NCI-H2107 treated with DMSO at 0.1 percent for 48 hours (cell line): ENCODE measurements around the gene SLIT3.

Experiments
- DNase-seq: peaks from one replicate; lab custom pipeline; 2025; ENCODE audit not compliant: unreplicated experiment; lab: John Stamatoyannopoulos, UW

SLIT3 gene

DNA sequence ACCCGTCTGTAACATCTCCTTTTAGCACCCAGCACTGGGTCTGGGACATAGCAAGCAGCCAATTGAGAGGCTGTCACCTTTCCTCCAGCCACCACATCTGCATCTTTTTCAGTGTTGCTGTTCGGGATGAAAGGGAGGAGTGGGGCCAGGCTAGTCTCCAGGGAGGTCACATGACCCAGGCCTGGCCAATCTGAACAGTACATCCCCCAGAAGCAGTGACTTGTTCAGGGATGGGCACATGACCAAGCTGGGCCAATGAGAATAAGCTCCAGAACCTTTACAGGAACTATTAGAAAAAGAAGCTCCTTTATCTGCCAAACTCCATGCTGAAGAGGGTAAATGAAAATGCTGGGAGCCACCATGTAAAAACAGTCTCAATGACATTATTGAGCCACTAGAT is 359.0 kb downstream of the SLIT3 start:
- DNase-seq: no peak

GRCh38 chr5:168940712-168941111 is 360.2 kb downstream of the SLIT3 start:
- DNase-seq: no peak

- peak; percentile 49 for DNase-seq
Observed at GRCh38 chr5:168939887-168940544, 360.9 kb downstream of the SLIT3 start.

- no peak for DNase-seq
Observed at GRCh38 chr5:168939156-168939800, 361.7 kb downstream of the SLIT3 start.

DNA sequence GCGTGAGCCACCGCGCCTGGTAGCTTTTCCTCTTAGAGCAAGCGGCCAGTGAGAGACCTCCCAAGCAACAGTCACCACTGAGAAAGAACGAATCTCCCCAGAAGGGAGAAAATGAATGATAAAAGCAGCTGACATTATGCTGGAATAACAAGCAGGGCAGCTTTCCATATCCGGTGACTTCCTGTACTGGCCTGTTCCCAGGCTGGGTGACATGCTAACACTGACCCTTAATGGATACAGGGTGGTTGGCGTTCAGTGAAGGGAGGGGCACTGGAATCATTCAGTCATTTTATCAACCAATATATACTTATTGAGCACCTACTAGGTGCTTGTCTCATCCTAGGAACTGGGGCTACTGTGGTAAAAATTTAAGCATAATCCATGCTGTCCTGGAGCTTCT is 364.4 kb downstream of the SLIT3 start:
- DNase-seq: no peak

- DNase-seq: no peak
Observed at GRCh38 chr5:168935183-168935582, 365.8 kb downstream of the SLIT3 start.

DNA sequence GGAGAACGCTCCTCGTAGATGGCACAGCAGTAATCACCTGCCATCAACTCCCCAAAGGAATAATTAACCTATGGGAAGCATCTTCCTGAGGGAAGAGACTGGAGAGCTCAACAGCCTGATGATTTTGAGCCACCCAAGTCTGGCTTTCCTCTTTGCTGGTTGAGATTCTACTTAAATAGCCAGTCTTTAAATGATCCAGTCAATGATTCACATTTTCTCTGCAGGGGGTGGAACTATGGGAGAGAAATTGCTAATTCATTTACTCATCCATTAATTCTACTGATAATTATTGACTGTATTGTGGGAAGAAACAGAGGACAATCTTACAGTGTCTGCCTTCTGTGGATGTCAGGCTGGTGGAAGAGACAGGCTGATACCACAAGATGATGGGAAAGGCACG is 366.8 kb downstream of the SLIT3 start:
- DNase-seq: no peak

DNA sequence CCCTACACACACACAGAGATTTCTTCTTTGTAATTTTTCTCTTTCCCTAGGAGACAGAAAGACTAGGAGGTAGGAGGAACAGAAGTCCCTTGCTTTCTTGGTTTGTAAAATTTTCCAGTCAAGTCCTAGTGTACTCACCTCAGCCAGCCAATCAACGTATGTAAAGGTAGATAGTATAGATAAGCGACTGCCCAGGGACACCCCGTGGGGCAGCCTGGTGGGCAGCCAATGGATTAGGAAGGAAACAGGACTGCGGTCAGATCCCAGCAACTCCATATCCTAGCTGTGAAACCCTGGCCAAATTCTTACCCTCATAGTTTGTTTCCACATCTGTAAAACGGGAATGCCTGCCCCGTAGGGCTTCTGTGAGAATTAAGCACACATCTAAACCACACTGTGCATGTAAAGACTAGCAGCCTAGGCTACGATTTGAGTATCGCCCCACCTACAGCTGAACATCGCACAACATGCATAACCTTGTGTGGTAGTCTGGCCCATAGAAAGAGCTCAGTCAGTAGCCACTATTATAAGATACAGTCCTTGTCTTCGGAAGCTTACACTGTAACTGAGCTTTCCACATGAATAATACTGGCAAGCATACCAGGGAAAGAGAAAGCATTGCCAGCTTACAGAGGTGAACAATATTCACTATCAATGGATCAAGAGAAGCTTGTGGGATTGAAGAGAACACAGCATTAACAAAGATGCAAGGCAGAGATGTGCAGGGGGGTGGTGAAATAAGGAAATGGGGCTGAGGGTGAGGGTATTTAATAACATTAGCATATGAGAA is 368.3 kb downstream of the SLIT3 start:
- DNase-seq: no peak

DNA sequence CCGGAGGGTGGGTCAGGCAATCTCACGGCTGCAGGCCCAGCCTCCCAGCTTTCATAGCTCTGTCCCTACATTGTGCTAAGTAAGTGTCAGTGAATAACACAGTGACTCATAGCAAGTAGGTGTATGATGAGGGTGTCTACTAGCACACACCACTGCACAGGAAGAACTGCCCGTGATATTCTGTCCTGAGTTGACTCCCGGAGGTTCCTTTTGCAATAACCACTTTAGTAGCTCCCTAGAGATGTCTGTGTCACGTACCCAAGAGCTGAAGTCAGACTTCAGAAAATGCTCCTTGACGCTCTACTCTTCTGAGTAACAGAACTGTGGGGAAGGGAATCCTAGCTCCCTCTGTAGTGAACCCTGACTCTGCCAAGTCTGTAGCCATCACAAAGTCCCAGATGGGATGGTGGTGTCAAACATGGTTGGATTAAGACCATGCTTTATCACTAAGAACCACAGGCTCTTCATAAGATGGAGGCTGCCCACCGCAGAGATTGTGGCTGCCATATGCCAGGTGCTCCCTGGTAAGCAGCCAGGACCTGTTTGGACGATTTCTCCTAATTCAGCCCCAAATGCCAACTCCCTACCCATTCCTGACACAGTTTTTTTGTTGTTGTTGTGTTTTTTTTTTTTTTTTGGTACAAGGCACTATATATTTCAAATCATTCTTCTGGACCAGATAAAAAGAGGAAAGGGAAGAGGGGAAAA is 369.1 kb downstream of the SLIT3 start:
- no peak for DNase-seq

GRCh38 chr5:168929656-168930055 is 371.3 kb downstream of the SLIT3 start:
- DNase-seq: no peak

DNA sequence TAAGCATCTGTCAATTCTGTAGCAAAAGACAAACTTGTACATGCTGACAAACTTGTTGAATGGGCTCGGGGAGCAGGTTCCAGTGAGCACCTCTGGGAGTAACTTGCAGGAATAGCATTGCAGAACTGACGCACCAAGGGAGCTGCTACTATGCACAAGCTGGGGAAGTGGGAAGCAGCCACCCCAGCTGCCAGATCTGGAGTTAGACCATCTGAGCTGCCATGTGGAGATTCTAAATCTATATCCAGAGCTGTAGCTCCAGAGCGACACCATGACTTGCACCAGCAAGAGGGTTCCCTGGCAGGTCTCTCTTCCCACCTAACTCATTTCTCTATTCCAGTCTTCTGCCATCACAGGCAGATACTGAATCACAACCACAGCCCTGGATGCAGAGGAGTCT is 375.8 kb downstream of the SLIT3 start:
- no peak for DNase-seq

DNA sequence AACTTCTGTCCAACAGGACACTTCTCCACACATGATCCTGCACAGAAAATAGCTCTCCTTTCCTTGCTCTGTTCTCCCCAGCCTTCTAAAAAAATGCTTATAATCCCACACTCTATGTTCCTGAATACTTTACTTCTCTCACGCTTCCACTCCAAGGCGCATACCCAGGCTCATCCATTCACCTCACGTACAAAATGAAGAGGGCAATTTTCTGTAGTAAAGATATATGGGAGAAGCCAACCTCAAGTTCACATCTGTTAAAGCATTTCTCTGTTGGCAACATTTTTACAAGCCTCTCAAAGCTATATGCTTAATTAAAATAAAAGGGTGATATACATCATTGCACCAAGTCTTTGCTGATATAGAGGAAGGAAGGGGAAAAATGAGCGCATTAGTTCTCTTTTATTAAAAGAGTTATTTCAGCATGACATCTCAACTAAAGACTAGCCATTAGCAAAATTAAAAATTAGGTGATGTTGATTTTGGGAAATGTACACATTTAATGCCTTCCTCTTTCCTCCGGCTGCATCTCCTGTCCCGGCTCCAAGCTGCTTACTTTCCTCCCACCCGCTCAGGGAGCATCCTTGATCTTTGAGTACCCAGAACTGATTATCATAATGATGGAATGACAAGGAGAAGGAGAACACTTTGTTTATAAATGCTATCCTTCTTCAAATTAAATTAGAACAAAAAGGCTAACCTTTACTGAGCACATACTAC is 379.6 kb downstream of the SLIT3 start:
- DNase-seq: no peak

DNA sequence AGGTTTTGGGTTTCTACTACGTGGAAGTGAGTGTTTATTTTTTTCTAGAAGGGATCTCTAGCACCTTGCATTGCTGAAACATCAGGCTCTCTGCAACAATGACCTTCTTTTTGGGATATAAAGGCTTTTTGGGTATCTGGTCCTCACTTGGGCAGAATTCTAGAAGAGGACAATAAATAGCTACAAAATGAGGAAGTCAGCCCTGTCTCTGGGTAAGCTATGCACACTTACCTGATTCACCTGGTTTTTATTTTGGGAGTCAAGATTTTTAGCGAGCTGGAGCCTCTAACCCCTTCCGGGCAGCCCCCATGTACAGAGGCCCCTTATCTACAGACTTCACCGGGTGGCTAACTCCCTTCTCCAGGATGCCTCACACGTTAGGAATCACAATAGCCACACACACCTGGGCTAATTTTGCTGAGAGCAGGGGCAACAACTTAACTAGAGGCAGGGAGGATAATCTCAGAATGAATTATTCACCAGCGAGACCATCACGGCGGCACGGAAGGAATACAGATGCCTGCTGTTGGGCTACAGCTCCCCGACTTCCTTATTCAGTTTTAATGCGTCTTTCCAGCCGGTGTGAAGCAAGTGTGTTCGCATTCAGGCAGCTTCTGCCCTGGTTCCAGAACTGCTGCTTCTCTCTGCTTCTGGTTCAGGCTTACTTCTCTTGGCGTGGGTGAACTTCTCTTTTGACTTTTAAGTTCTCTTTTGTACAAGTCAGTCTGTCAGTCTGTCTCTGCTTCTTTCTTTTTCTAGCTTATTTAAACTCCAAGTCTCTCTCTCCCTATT is 380.7 kb downstream of the SLIT3 start:
- no peak for DNase-seq

DNA sequence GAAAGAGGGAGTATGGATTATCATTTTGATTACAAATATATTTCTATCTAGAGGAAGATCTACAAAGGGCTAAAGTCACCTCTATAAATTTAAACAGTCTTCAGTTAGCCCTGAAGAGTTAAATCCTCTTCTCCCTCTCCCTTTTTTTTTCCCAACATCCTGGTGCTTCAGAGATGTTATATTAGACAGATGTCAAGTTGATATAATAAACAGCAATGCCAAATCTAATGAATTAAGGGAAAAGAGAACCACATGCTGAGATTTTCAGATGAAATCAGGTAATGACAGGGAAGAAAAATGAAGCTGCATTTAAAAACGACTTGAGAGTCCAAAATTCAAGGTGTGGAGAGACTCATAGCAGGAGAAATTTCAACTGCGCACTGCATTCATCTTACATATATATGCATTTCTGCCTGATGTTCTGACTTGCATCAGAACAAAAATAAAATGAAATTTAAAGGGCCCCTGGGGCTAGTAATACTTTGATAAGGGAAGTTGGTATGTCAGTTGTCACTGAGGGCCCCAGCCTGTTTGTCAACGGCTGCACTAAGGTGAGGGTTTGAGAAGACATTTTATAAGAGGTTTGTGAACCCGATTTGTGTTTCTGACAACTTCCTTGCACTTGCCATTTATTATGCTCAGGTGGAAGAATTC is 382.9 kb downstream of the SLIT3 start:
- DNase-seq: no peak

DNA sequence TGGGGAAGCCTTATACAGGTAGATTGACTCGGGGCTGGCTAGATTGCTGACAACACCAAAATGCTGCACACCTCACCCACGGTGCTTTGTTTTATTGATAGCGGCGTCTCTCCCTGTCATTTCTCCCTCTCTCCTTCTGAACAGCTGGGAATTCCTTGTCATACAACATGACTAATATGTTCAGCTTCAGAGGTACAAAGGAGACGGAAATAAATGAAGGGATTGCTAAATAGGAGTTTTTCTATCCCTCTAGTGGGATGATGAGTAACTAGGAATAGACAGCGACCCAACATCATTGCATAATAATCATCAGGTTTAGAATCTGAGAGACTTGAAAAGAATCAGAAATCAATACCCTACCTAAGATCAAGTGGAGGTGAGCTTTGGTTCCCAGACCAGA is 384.1 kb downstream of the SLIT3 start:
- DNase-seq: no peak

- no peak for DNase-seq
Observed at GRCh38 chr5:168916266-168916665, 384.7 kb downstream of the SLIT3 start.

GRCh38 chr5:168914491-168914890 is 386.4 kb downstream of the SLIT3 start:
- DNase-seq: no peak

- no peak for DNase-seq
Observed at GRCh38 chr5:168910874-168911273, 390.1 kb downstream of the SLIT3 start.

- no peak for DNase-seq
Observed at GRCh38 chr5:168908207-168908606, 392.7 kb downstream of the SLIT3 start.

GRCh38 chr5:168903061-168903460 is 397.9 kb downstream of the SLIT3 start:
- DNase-seq: no peak
